Large intestine (tissue), 3 donors: ENCODE measurements around the gene ITGB1. TPM values are rescaled to one million over a fixed set of nuclear protein-coding genes. Genes with fewer than 3 reads are reported as not detected.
"Not testable (repeated sequence)": the region's sequence is repeated elsewhere in the genome, so short reads cannot be mapped to it uniquely, and the experiment has no call there.

Source experiments
- DNase-seq, 2 donors: peaks; one replicate each; pipeline versions ENCODE4 v3.0.0 to v3.0.0-alpha.2; 2013
- H3K27ac ChIP-seq: one replicate; pipeline ENCODE4 v1.5.1; 2013; ENCODE audit warnings: low read length
- H3K27me3 ChIP-seq: 2 replicates; pipeline ENCODE4 v1.6.1; 2013; ENCODE audit warnings: low read length; ENCODE audit not compliant: control insufficient read depth, insufficient read depth
- H3K36me3 ChIP-seq: 2 replicates; pipeline ENCODE4 v1.6.1; 2013; ENCODE audit warnings: low read length; ENCODE audit not compliant: control insufficient read depth, insufficient read depth
- H3K4me1 ChIP-seq: one replicate; pipeline ENCODE4 v1.6.1; 2013; ENCODE audit warnings: low read length; ENCODE audit not compliant: control insufficient read depth, insufficient read depth
- H3K4me3 ChIP-seq: one replicate; pipeline ENCODE4 v1.5.1; 2013; ENCODE audit warnings: low read length
- H3K9me3 ChIP-seq: one replicate; pipeline ENCODE4 v1.6.1; 2013; ENCODE audit warnings: mild to moderate bottlenecking, low read depth, low read length, moderate library complexity; ENCODE audit not compliant: control insufficient read depth
- whole genome bisulfite sequencing: methylation state at CpG from one replicate; pipeline ENCODE4 v1.1.5; 2013; ENCODE audit warnings: low lambda C conversion rate; ENCODE audit not compliant: insufficient coverage; 5-methylcytosine and 5-hydroxymethylcytosine counted together
- polyA plus RNA-seq: library from polyadenylated mRNA; unstranded; fragments of 120-200 nt; gene quantifications from one replicate; pipeline ENCODE4 v1.2.1, GENCODE V29; 2013

The ITGB1 gene
- polyA plus RNA-seq, 1 donor: 303 TPM

DNA sequence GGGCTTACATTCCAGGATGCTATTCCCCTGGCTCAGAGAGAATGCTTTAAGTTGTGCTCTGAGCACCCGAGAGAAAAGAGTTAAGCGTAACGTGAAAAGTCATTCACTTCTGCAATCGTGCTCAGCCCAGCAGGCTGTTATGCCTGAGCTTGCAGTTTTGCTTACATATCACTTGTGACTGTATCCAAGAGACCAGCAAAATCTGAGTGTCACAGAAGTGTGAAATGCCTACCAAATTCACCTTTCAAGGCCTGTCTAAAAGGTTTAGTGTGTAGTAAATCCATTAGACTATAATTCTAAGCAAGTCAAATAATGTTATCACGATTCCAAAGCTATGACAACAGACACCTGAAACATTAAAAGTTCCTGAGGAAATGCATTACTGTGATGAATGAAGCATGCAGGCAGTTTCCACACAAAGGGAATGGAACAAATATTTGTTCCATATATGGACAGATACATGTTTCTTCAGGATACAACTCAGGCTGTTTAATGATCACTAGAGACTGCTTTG is 20.1 kb downstream of the ITGB1 start:
- H3K9me3 ChIP-seq: no peaks in the 10 kb centered on the region
- H3K4me1 ChIP-seq: peaks cover 37% of the 10 kb centered on the region
- no peak overlapping the region for H3K4me3 ChIP-seq
- no peaks in the 10 kb centered on the region for H3K27me3 ChIP-seq
- no CpG with 5 or more reads among the region's 5 CpGs for WGBS
- peak overlapping the region; percentile 74 for H3K27ac ChIP-seq
- peak; percentile 32 to 65 for DNase-seq
- peaks cover 13% of the 10 kb centered on the region for H3K36me3 ChIP-seq

DNA sequence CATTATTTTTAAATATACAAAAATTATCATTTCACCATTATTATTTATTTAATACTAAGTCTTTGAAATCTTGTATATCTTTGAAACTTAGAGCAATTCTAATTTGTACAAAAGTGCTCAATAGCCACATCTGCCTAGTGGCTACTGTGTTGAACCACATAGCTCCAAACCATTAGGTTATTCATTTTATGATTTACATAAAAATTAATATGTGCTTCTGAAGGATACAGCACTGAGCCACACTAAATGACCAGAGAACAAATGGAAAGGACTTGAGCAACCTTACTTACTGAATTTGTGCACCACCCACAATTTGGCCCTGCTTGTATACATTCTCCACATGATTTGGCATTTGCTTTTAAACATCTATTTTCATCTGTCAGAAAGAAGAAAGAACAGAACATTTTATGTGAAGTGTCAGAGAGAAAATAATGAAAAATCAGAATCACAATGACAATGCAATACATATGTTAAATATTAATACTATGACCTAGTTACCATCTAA is 25.8 kb downstream of the ITGB1 start:
- peaks cover 5% of the 10 kb centered on the region for H3K9me3 ChIP-seq
- H3K4me1 ChIP-seq: no peaks in the 10 kb centered on the region
- H3K4me3 ChIP-seq: no peak overlapping the region
- peaks cover 40% of the 10 kb centered on the region for H3K36me3 ChIP-seq
- no peak for DNase-seq
- no peak overlapping the region for H3K27ac ChIP-seq
- H3K27me3 ChIP-seq: no peaks in the 10 kb centered on the region

DNA sequence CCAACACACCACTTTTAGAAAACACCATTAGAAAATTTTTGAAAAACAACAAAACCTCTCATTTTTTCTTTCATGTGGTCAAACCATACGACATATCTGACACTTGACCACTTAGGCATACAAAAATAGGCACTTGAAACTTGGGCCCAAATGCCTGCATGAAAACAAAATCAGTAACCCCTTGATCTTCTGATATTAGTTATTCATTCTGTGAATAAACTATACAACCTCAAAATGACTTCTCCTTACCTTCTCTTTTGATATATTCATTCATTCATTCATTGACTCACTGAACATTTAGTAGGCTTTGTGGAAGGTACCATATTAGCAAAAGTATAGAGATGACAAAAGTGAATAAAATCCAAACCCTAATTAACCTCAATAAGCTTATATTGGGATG is 26.4 kb downstream of the ITGB1 start:
- Histone ChIP-seq H3K27ac (no peak overlapping the region), H3K36me3 (peaks cover 46% of the 10 kb centered on the region), H3K9me3 (peaks cover 5% of the 10 kb centered on the region), H3K27me3 (no peaks in the 10 kb centered on the region), H3K4me1 (no peaks in the 10 kb centered on the region), H3K4me3 (no peak overlapping the region)
- no peak for DNase-seq
- 67% methylated on average over 1 of the region's 1 CpG for WGBS

DNA sequence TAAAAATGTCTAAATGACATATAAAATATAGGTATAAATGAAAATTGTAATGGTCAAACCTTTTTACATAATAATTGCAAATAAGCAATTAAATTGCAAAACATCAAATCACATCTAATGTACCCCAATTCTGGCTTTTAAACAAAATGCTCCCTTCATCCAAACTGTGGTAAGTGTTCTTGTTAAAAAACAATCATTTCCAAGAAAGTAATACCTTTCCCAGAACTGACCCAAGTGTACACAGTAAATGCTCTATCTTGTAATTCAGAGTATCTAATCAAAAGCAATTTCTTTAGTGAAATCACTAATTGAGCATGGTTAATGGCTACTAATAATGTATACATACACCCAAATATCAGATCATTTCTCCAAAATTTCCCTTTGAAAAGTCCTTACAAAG is 28.0 kb downstream of the ITGB1 start:
- DNase-seq: no peak
- Histone ChIP-seq H3K27ac (no peak overlapping the region), H3K4me3 (no peak overlapping the region), H3K36me3 (peaks cover 56% of the 10 kb centered on the region), H3K9me3 (peaks cover 8% of the 10 kb centered on the region), H3K27me3 (no peaks in the 10 kb centered on the region), H3K4me1 (no peaks in the 10 kb centered on the region)

DNA sequence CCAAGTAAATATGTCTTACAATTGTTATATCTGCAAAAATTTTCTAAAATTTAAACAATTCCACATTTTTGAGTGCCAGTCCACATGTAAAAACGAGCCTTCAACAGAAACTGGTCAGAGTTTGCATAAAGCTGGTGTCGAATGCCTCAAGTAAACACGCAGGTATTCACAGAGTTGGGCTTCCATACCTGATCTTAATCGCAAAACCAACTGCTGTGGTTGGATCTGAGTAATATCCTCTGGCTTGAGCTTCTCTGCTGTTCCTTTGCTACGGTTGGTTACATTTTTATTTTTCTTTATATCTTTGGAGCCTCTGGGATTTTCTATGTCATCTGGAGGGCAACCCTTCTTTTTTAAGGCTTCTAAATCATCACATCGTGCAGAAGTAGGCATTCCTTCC is 28.4 kb downstream of the ITGB1 start:
- H3K27ac ChIP-seq: no peak overlapping the region
- no peaks in the 10 kb centered on the region for H3K27me3 ChIP-seq
- peaks cover 8% of the 10 kb centered on the region for H3K9me3 ChIP-seq
- H3K4me1 ChIP-seq: no peaks in the 10 kb centered on the region
- H3K4me3 ChIP-seq: no peak overlapping the region
- peaks cover 56% of the 10 kb centered on the region for H3K36me3 ChIP-seq
- WGBS: 98% methylated on average over 5 of the region's 6 CpGs
- no peak for DNase-seq

DNA sequence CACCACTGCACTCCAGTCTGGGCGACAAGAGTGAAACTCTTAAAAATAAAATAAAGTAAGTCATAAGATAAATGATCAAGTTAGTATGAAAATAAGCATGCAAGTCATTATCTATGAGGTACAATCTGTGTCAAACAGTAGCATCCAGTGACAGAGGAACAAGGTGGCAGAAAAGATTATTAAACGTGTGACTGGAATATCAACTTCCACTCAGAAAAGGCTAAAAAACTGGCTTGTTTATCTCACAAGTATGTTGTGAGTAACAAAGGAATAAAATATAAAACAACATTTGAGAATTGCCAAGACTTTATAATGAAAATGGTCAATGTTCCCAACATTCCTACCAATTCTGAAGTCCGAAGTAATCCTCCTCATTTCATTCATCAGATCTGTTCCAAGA is 30.3 kb downstream of the ITGB1 start:
- WGBS: 94% methylated on average over 2 of the region's 3 CpGs
- Histone ChIP-seq H3K36me3 (peaks cover 62% of the 10 kb centered on the region), H3K9me3 (peaks cover 10% of the 10 kb centered on the region)

DNA sequence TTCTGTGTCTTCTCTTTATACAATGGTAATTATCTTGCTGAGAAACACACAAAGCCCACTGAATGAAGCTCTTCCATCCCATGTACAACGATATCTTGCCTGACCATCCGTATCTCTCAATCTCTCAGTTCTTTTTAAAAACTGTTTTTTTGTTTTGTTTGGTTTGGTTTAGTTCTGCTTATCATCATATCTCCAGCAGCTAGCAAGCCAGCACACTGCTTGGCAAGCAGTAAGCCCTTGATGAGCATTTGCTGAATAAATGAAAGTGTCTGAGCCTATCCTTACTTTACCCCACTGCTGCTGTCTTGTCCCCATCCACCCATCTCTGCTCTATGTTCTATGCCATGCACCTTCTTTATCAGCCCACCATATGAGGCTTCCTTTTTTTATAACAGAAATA is 34.2 kb downstream of the ITGB1 start:
- WGBS: 100% methylated on average over 2 of the region's 2 CpGs
- H3K36me3 ChIP-seq: peaks cover 77% of the 10 kb centered on the region
- H3K9me3 ChIP-seq: peaks cover 10% of the 10 kb centered on the region
- H3K27ac ChIP-seq: no peak overlapping the region
- H3K27me3 ChIP-seq: no peaks in the 10 kb centered on the region
- no peaks in the 10 kb centered on the region for H3K4me1 ChIP-seq
- DNase-seq: no peak
- H3K4me3 ChIP-seq: no peak overlapping the region

More for the DNA sequence above, 30.3 kb downstream of the ITGB1 start:
- no peak for DNase-seq
- no peak overlapping the region for H3K4me3 ChIP-seq
- no peak overlapping the region for H3K27ac ChIP-seq
- no peaks in the 10 kb centered on the region for H3K27me3 ChIP-seq
- H3K4me1 ChIP-seq: no peaks in the 10 kb centered on the region

DNA sequence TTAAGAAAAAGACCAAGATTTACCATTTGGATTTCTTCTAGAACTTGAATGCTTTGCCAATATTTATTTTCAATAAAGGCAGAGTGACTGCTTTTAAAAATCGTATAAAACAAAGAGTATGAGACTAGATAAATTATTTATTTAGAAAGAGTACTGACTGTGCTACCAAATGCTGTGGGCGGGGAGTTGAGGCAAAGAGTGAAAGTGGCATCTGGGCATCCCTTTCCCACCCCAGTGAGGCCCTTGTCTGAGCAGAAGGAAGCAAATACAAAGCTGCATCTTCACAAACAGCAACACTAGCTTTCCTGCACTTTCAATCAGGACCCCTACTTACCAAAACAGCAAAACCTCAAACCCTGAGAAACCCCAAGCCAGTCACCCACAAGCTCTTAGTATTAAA is 34.9 kb downstream of the ITGB1 start:
- peaks cover 9% of the 10 kb centered on the region for H3K9me3 ChIP-seq
- DNase-seq: no peak
- peaks cover 74% of the 10 kb centered on the region for H3K36me3 ChIP-seq
- 80% methylated on average over 1 of the region's 2 CpGs for WGBS
- no peak overlapping the region for H3K4me3 ChIP-seq
- no peaks in the 10 kb centered on the region for H3K4me1 ChIP-seq
- H3K27ac ChIP-seq: no peak overlapping the region
- H3K27me3 ChIP-seq: no peaks in the 10 kb centered on the region

DNA sequence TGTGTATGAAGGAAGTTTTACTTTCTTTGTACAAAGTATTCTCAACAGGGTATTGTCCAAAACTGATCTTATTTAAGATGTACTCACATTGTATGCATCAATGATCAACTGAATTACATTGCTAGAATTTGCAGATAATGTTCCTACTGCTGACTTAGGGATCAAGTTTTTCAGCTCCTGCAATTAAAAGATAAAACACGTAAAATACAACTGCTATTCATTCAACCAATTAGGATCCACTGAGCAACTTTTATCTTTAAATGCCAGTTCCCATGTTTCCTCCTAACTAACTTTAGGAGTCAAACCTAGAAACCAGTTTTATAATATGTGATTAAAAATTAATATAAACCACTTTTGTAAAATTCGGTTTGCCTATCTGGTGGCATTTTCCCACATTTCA is 35.9 kb downstream of the ITGB1 start:
- H3K36me3 ChIP-seq: peaks cover 67% of the 10 kb centered on the region
- peaks cover 8% of the 10 kb centered on the region for H3K9me3 ChIP-seq
- no peak overlapping the region for H3K27ac ChIP-seq
- H3K27me3 ChIP-seq: no peaks in the 10 kb centered on the region
- H3K4me1 ChIP-seq: no peaks in the 10 kb centered on the region
- no peak overlapping the region for H3K4me3 ChIP-seq
- no CpG with 5 or more reads among the region's 2 CpGs for WGBS
- DNase-seq: no peak

DNA sequence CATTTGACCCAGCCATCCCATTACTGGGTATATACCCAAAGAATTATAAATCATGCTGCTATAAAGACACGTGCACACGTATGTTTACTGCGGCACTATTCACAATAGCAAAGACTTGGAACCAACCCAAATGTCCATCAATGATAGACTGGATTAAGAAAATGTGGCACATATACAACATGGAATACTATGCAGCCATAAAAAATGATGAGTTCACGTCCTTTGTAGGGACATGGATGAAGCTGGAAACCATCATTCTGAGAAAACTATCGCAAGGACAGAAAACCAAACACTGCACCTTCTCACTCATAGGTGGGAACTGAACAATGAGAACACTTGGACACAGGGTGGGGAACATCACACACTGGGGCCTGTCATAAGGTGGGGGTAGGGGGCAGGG is 40.2 kb downstream of the ITGB1 start:
- not testable (repeated sequence) for H3K4me3 ChIP-seq, H3K27me3 ChIP-seq, DNase-seq, H3K9me3 ChIP-seq, H3K27ac ChIP-seq, H3K4me1 ChIP-seq
- WGBS: no CpG with 5 or more reads among the region's 5 CpGs
- peaks cover 31% of the 10 kb centered on the region for H3K36me3 ChIP-seq

DNA sequence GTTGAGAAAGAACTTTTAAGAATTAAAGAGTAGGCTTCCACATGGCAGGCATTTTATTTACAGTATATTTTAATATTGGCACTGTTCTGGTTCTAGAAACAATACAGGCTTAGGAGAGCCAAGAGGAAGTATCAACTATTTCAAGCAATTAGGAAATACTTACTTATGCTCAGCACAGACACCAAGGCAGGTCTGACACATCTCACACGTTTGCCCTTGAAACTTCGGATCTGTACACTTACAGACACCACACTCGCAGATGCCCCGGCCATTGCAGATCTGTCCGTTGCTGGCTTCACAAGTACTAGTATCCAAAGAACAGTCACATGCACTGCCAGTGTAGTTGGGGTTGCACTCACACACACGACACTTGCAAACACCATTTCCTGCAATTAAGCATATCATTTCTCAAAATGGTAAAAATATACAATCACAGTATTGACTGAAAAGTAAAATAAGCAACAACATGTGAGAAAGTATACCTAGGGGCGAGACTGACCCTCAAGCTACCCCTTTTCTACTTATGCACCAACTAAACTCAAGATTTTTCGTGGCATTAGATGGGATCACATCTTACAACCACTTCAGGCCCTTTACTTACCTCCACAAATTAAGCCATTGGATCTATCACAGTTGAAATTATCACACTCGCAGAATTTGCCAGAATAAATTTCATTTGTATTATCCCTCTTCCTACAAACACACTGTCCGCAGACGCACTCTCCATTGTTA is 46.6 kb downstream of the ITGB1 start:
- H3K36me3 ChIP-seq: peaks cover 40% of the 10 kb centered on the region
- no peaks in the 10 kb centered on the region for H3K9me3 ChIP-seq
- 90% methylated on average over 2 of the region's 11 CpGs for WGBS

More for the DNA sequence above, 46.6 kb downstream of the ITGB1 start:
- H3K27me3 ChIP-seq: no peaks in the 10 kb centered on the region
- DNase-seq: no peak
- H3K4me3 ChIP-seq: no peak overlapping the region
- H3K4me1 ChIP-seq: no peaks in the 10 kb centered on the region
- no peak overlapping the region for H3K27ac ChIP-seq
